SU-DHL-6 (cell line): Measurements from ENCODE around the gene CPAMD8.

Experiments used
- EZH2phosphoT487 ChIP-seq: fragments of 200-600 bp; sonication (generic), shearing (Covaris generic); conservative IDR thresholded peaks from 2 replicates; pipeline ENCODE4 v1.6.1; 2018; ENCODE audit warnings: mild to moderate bottlenecking, antibody characterized with exemption, low read length, moderate library complexity, mixed read lengths
- TF ChIP-seq, protein P1 (sequence below): fragments of 200-600 bp; sonication (generic); IDR thresholded peaks from one replicate; pipeline ENCODE4 v1.5.1; 2017; ENCODE audit warnings: antibody characterized with exemption, mild to moderate bottlenecking, low read length, moderate library complexity; ENCODE audit not compliant: insufficient read depth, poor library complexity, severe bottlenecking

GRCh38 chr19:16895467-16896145 lies 131.0 kb downstream of the CPAMD8 start:
- TF ChIP-seq, protein P1, sequence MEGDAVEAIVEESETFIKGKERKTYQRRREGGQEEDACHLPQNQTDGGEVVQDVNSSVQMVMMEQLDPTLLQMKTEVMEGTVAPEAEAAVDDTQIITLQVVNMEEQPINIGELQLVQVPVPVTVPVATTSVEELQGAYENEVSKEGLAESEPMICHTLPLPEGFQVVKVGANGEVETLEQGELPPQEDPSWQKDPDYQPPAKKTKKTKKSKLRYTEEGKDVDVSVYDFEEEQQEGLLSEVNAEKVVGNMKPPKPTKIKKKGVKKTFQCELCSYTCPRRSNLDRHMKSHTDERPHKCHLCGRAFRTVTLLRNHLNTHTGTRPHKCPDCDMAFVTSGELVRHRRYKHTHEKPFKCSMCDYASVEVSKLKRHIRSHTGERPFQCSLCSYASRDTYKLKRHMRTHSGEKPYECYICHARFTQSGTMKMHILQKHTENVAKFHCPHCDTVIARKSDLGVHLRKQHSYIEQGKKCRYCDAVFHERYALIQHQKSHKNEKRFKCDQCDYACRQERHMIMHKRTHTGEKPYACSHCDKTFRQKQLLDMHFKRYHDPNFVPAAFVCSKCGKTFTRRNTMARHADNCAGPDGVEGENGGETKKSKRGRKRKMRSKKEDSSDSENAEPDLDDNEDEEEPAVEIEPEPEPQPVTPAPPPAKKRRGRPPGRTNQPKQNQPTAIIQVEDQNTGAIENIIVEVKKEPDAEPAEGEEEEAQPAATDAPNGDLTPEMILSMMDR = no peak
- no peak for TF ChIP-seq EZH2phosphoT487
